Measurements from ENCODE around the gene EHD3.

The EHD3 gene

DNA sequence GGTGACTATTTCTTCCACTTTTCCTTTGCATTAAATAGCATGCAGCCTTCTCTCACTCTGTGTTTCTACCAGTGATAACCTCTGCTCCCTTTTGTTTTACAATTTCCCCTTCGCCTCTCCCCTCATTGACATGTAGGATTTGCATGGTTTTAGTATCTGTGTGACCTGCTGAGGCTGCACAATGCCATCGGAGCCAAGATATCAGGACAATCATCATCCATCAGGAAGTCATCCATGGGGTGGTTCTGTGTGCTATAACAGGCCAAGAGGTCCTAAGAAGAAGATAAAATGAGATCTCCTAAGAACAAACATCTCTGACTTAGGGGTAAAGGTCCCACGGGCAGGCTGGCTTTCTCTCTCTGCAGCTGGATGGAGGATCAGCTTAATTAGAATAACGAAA, 65.6 kb downstream of the EHD3 start:
- H3K4me3 ChIP-seq (ENCODE audit: low read length): no peak overlapping the region
- DNase-seq (ENCODE audit: low read depth): no peak
- TF ChIP-seq, protein P1, sequence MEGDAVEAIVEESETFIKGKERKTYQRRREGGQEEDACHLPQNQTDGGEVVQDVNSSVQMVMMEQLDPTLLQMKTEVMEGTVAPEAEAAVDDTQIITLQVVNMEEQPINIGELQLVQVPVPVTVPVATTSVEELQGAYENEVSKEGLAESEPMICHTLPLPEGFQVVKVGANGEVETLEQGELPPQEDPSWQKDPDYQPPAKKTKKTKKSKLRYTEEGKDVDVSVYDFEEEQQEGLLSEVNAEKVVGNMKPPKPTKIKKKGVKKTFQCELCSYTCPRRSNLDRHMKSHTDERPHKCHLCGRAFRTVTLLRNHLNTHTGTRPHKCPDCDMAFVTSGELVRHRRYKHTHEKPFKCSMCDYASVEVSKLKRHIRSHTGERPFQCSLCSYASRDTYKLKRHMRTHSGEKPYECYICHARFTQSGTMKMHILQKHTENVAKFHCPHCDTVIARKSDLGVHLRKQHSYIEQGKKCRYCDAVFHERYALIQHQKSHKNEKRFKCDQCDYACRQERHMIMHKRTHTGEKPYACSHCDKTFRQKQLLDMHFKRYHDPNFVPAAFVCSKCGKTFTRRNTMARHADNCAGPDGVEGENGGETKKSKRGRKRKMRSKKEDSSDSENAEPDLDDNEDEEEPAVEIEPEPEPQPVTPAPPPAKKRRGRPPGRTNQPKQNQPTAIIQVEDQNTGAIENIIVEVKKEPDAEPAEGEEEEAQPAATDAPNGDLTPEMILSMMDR (conservative IDR thresholded peaks at IDR 0.05; ENCODE audit: low read length): no peak

DNA sequence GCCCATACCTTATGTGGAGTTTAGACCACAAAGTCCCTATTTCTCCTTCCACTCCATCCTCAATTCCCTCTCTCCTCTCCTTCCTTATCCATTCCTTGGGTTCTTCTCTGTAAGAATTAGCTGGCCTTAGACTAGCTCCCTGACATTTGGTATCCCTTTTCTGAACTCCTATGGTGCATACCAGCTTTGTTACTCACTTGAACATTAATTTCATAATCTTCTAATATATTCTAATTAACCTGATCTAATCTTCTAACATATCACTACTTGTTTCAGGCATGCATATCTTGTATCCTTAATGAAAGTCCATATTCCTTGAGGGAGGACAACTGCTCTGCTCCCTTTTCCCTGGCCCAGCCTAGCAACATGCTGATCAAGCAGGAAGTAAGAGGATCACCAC, 66.4 kb downstream of the EHD3 start:
- H3K4me3 ChIP-seq (ENCODE audit: low read length): no peak overlapping the region
- TF ChIP-seq, protein P1 (conservative IDR thresholded peaks at IDR 0.05; ENCODE audit: low read length): no peak
- DNase-seq (ENCODE audit: low read depth): no peak

DNA sequence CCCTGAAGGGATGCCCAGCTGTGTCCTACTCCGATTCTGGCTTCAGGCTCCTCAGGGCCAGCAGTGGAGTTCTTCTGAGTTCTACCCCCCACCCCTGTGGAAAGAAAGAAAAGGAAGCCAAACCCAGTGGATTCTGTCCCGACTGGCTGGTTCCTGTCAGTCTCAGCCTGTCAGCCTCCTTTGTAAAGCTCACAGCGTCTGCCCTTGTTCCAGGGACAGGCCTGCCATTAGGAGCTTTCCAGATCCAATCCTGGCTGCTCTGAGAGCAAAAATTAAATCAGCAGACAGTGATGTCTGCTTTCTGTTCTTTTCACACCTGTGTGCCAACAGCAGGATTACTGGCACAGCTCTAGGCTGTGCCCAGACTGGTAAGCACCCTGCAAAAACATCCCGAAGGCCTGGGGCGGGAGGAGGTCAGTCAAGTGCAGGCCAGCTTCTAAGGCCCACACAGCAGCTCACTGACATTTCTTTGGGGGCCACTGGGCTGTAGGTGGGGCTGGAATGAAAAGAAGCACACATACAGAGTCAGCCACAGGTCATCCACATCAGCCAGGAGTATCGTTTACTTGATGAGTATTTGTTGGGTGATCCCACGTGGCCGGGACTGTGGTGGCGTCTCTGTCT, 69.1 kb downstream of the EHD3 start:
- no peak for DNase-seq (ENCODE audit: low read depth)
- no peak overlapping the region for H3K4me3 ChIP-seq (ENCODE audit: low read length)
- TF ChIP-seq, protein P1 (conservative IDR thresholded peaks at IDR 0.05; ENCODE audit: low read length): no peak

DNA sequence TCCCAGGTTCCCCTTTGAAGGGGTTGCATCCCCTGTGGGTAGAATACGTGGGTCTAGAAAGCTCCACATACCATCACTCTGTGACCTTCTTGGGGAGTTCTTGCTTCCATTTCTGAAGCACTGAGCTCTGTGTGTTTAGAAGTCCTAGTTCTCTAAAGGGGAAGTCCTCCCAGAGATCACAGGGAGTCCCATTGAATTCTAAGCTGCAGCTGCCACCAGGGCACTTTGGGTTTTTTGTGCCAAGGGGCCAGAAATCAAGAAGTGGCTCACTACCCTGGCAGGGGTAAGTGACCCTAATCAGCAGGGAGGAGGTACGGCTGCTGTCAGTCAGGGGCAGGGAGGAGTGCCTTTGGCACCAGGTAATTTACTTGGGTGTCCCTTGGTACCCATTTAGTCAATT, 70.9 kb downstream of the EHD3 start:
- TF ChIP-seq, protein P1 (conservative IDR thresholded peaks at IDR 0.05; ENCODE audit: low read length): no peak
- no peak for DNase-seq (ENCODE audit: low read depth)
- H3K4me3 ChIP-seq (ENCODE audit: low read length): no peak overlapping the region

DNA sequence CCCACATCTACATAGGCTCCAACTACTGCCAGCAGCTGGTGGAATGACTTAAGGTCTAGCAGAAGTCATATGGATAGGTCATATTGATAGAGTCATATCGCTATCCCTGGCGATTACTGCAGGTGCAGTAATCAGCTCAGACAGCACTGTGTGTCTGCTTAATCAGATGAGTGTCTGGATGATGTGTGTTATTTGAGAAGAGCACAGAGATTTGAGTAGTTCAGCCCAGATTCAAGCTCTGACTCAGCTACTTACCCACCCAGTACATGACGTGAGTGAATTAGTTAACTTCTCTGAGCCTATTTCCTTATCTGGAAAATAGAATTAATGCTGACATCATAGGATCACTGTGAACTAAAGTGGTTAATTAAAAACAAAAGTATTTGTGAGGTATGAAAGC, 78.9 kb downstream of the EHD3 start:
- TF ChIP-seq, protein P1 (conservative IDR thresholded peaks at IDR 0.05; ENCODE audit: low read length): no peak
- peak; percentile 25 for DNase-seq (ENCODE audit: low read depth)
- no peak overlapping the region for H3K4me3 ChIP-seq (ENCODE audit: low read length)

DNA sequence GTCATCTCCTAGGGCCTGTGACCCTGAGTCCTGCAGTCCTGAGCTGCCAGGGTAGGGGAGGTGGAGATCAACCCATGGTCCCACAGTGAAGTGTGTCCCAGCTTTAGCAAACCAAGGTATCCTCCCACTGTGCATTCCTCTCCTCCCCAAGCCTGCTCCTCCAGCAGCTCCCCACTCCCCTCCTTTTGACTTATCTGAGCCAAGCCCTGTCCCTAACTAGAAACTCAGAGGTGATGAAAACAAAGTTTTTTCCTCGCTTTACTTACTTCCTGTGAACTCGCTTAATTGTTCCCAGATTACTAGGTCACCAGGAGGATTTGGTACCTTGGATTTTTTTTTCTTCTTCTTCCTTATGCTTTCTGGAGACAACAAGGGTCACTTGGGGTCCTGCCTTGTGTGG, 80.8 kb downstream of the EHD3 start:
- no peak overlapping the region for H3K4me3 ChIP-seq (ENCODE audit: low read length)
- TF ChIP-seq, protein P1 (conservative IDR thresholded peaks at IDR 0.05; ENCODE audit: low read length): no peak
- peak; percentile 33 for DNase-seq (ENCODE audit: low read depth)

DNA sequence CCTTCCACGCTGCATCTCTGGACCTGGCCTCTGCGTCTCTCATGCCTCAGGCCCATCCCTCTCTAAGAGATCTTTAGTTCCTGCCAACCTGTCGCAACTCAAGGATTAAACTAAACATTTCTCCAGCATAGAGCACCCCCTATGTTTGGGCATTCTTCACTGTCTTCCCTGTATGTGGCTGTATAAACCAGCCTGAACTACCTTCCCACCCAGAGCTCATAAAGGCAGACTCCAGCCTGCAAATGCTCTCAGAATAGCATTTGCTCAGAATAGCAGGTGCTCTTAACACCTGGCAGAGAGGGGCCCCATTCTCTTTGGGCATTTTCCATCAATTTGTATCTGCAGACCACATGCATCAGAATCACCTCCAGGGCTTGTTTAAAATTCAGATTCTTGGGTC, 83.4 kb downstream of the EHD3 start:
- TF ChIP-seq, protein P1 (conservative IDR thresholded peaks at IDR 0.05; ENCODE audit: low read length): no peak
- no peak for DNase-seq (ENCODE audit: low read depth)
- no peak overlapping the region for H3K4me3 ChIP-seq (ENCODE audit: low read length)

Measured in AG10803 (cell line).